GM19025 (cell line): Measurements from ENCODE around the gene ANKRD11.
A peak's percentile ranks its signal among the peaks of the same experiment; 100 is the strongest.

Experiments used
- ATAC-seq: cut with Tn5 transposase; IDR thresholded peaks from one replicate; pipeline ENCODE4 v1.9.1; 2021; ENCODE audit warnings: mild to moderate bottlenecking, low read depth, moderate library complexity; ENCODE audit not compliant: unreplicated experiment

ANKRD11 gene

GRCh38 chr16:89490439-89491237, at the start of gene ANKRD11:
TSS of gene ANKRD11 (minus strand) at chr16:89490561. CDS start at chr16:89317019, 173,542 bp downstream.
- peak; percentile 84 for ATAC-seq

- ATAC-seq = no peak
These were observed 47.9 kb upstream of the ANKRD11 start for GRCh38 chr16:89538286-89538685.

GRCh38 chr16:89537549-89537925, 47.2 kb upstream of the ANKRD11 start:
- no peak for ATAC-seq

- ATAC-seq = no peak
These were observed 46.7 kb upstream of the ANKRD11 start for GRCh38 chr16:89536886-89537548.

- ATAC-seq = no peak
These were observed 46.0 kb upstream of the ANKRD11 start for GRCh38 chr16:89536371-89536770.

- ATAC-seq = no peak
These were observed 43.9 kb upstream of the ANKRD11 start for GRCh38 chr16:89534252-89534756.

GRCh38 chr16:89531821-89532526, 41.6 kb upstream of the ANKRD11 start:
- ATAC-seq = no peak

- no peak for ATAC-seq
These were observed 40.3 kb upstream of the ANKRD11 start for GRCh38 chr16:89530401-89531381.

- ATAC-seq = no peak
These were observed 38.7 kb upstream of the ANKRD11 start for GRCh38 chr16:89529097-89529496.

- ATAC-seq = no peak
These were observed 35.0 kb upstream of the ANKRD11 start for GRCh38 chr16:89525146-89525913.

GRCh38 chr16:89523680-89524344, 33.5 kb upstream of the ANKRD11 start:
- no peak for ATAC-seq

GRCh38 chr16:89522287-89522686, 31.9 kb upstream of the ANKRD11 start:
- no peak for ATAC-seq

GRCh38 chr16:89519881-89520280, 29.5 kb upstream of the ANKRD11 start:
- no peak for ATAC-seq

- ATAC-seq = no peak
These were observed 26.8 kb upstream of the ANKRD11 start for GRCh38 chr16:89517128-89517527.

GRCh38 chr16:89512453-89512852, 22.1 kb upstream of the ANKRD11 start:
- ATAC-seq = no peak

GRCh38 chr16:89511374-89511773, 21.0 kb upstream of the ANKRD11 start:
- no peak for ATAC-seq

GRCh38 chr16:89510526-89510925, 20.2 kb upstream of the ANKRD11 start:
- no peak for ATAC-seq

- peak; percentile 62 for ATAC-seq
These were observed 17.7 kb upstream of the ANKRD11 start, which contains the start of gene SPG7 for GRCh38 chr16:89507834-89508590. TSS of gene SPG7 (plus strand) at chr16:89508403. CDS start at chr16:89508418, 15 bp downstream.
